ENCODE data around the gene PXMP2. TPM values are rescaled to one million over a fixed set of nuclear protein-coding genes. Genes with fewer than 3 reads are reported as not detected.
A peak's percentile ranks its signal among the peaks of the same experiment; 100 is the strongest.

PXMP2 gene
- total and polyA plus RNA-seq, 2 donors from 2014 or later, result 23.4 to 90.9 TPM

GRCh38 chr12:132740313-132740646 lies 52.9 kb downstream of the PXMP2 start:
- FAIRE-seq (no peak), DNase-seq (no peak)
- Histone ChIP-seq H3K4me1 (ENCODE audit: control insufficient read depth in 2 of 3, insufficient read depth in 2 of 3, low read depth in 1 of 3, low read length in 3 of 3) (no peaks in the 10 kb centered on the region), H3K9ac (ENCODE audit: low read length in 3 of 3) (no peak overlapping the region), H3K27me3 (ENCODE audit: control insufficient read depth, insufficient read depth, low read length) (no peaks in the 10 kb centered on the region), H3K9me3 (ENCODE audit: control insufficient read depth in 2 of 3, insufficient read depth in 1 of 3, low read length in 3 of 3) (no peaks in the 10 kb centered on the region), H3K4me3 (ENCODE audit: low read length in 3 of 3) (no peak overlapping the region), H3K27ac (ENCODE audit: low read depth in 2 of 2, low read length in 2 of 2) (no peak overlapping the region), H3K36me3 (ENCODE audit: control insufficient read depth in 2 of 3, insufficient read depth in 3 of 3, low read length in 3 of 3) (peaks cover 10 to 77% (median 38%) of the 10 kb centered on the region in 3 donors)
- intact Hi-C loops (cut with DNase I), result no loop called here
- TF ChIP-seq CTCF (IDR thresholded peaks at IDR 0.05; ENCODE audit: borderline replicate concordance, extremely low read depth, insufficient read depth), result no peak

- DNase-seq, result peak in 1 of 5 donors; percentile 64
- no peak for FAIRE-seq
- Histone ChIP-seq H3K4me1 (ENCODE audit: control insufficient read depth in 2 of 3, insufficient read depth in 2 of 3, low read depth in 1 of 3, low read length in 3 of 3) (no peaks in the 10 kb centered on the region), H3K27me3 (ENCODE audit: control insufficient read depth, insufficient read depth, low read length) (no peaks in the 10 kb centered on the region), H3K27ac (ENCODE audit: low read depth in 2 of 2, low read length in 2 of 2) (no peak overlapping the region), H3K4me3 (ENCODE audit: low read length in 3 of 3) (no peak overlapping the region), H3K9ac (ENCODE audit: low read length in 3 of 3) (no peak overlapping the region), H3K36me3 (ENCODE audit: control insufficient read depth in 2 of 3, insufficient read depth in 3 of 3, low read length in 3 of 3) (peaks cover 13 to 77% (median 40%) of the 10 kb centered on the region in 3 donors), H3K9me3 (ENCODE audit: control insufficient read depth in 2 of 3, insufficient read depth in 1 of 3, low read length in 3 of 3) (no peaks in the 10 kb centered on the region)
- no peak for TF ChIP-seq CTCF (IDR thresholded peaks at IDR 0.05; ENCODE audit: borderline replicate concordance, extremely low read depth, insufficient read depth)
- intact Hi-C loops (cut with DNase I), result no loop called here
Observed at GRCh38 chr12:132740652-132741051, 53.3 kb downstream of the PXMP2 start.

- H3K27me3 ChIP-seq (ENCODE audit: control insufficient read depth, insufficient read depth, low read length), result no peaks in the 10 kb centered on the region
- peaks cover 15 to 77% (median 38%) of the 10 kb centered on the region in 3 donors for H3K36me3 ChIP-seq (ENCODE audit: control insufficient read depth in 2 of 3, insufficient read depth in 3 of 3, low read length in 3 of 3)
- H3K4me1 ChIP-seq (ENCODE audit: control insufficient read depth in 2 of 3, insufficient read depth in 2 of 3, low read depth in 1 of 3, low read length in 3 of 3), result no peaks in the 10 kb centered on the region
- H3K9ac ChIP-seq (ENCODE audit: low read length in 3 of 3), result no peak overlapping the region
- no peak for TF ChIP-seq CTCF (IDR thresholded peaks at IDR 0.05; ENCODE audit: borderline replicate concordance, extremely low read depth, insufficient read depth)
- intact Hi-C loops (cut with DNase I), result no loop called here
- FAIRE-seq (no peak), DNase-seq (no peak)
- H3K27ac ChIP-seq (ENCODE audit: low read depth in 2 of 2, low read length in 2 of 2), result no peak overlapping the region
- no peaks in the 10 kb centered on the region for H3K9me3 ChIP-seq (ENCODE audit: control insufficient read depth in 2 of 3, insufficient read depth in 1 of 3, low read length in 3 of 3)
- H3K4me3 ChIP-seq (ENCODE audit: low read length in 3 of 3), result no peak overlapping the region
Observed at GRCh38 chr12:132741620-132742019, 54.2 kb downstream of the PXMP2 start.

GRCh38 chr12:132743831-132744230 lies 56.4 kb downstream of the PXMP2 start:
- TF ChIP-seq CTCF (IDR thresholded peaks at IDR 0.05; ENCODE audit: borderline replicate concordance, extremely low read depth, insufficient read depth), result no peak
- Histone ChIP-seq H3K4me1 (ENCODE audit: control insufficient read depth in 2 of 3, insufficient read depth in 2 of 3, low read depth in 1 of 3, low read length in 3 of 3) (no peaks in the 10 kb centered on the region), H3K27me3 (ENCODE audit: control insufficient read depth, insufficient read depth, low read length) (no peaks in the 10 kb centered on the region), H3K9me3 (ENCODE audit: control insufficient read depth in 2 of 3, insufficient read depth in 1 of 3, low read length in 3 of 3) (no peaks in the 10 kb centered on the region), H3K4me3 (ENCODE audit: low read length in 3 of 3) (no peak overlapping the region), H3K36me3 (ENCODE audit: control insufficient read depth in 2 of 3, insufficient read depth in 3 of 3, low read length in 3 of 3) (peaks cover 22 to 83% (median 51%) of the 10 kb centered on the region in 3 donors), H3K27ac (ENCODE audit: low read depth in 2 of 2, low read length in 2 of 2) (no peak overlapping the region), H3K9ac (ENCODE audit: low read length in 3 of 3) (no peak overlapping the region)
- no peak for FAIRE-seq
- peak in 1 of 5 donors; percentile 46 for DNase-seq
- intact Hi-C loops (cut with DNase I), result no loop called here
